ENCODE results near the gene ACSL1. TPM values are rescaled to one million over a fixed set of nuclear protein-coding genes. Genes with fewer than 3 reads are reported as not detected.

Gene ACSL1
- polyA plus RNA-seq, 4 donors: 48.6 to 75.1 (median 61.5) TPM

DNA sequence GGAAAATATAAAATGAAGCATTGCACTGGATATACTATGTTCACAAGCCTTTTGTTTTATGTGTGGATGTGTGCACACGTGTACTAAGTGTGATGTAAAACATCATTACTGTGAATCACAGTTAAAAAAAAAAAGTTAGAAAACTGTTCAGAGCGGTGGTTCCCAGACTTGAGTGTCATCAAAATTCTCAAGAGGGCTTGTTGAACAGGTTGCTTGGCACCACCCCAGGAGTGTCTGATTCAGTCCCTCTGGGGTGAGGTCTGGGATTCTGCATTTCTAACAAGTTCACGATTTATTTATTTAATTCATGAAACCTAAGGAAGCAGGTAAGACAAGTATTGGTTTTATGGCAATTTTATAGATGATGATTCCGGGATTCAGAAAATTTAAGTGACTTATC is 93.6 kb downstream of the ACSL1 start:
- no peak for DNase-seq (ENCODE audit: low read depth in 4 of 4, low spot score in 3 of 4)

GRCh38 chr4:184731056-184731455 is 94.7 kb downstream of the ACSL1 start:
- no peak for DNase-seq (ENCODE audit: low read depth in 4 of 4, low spot score in 3 of 4)

DNA sequence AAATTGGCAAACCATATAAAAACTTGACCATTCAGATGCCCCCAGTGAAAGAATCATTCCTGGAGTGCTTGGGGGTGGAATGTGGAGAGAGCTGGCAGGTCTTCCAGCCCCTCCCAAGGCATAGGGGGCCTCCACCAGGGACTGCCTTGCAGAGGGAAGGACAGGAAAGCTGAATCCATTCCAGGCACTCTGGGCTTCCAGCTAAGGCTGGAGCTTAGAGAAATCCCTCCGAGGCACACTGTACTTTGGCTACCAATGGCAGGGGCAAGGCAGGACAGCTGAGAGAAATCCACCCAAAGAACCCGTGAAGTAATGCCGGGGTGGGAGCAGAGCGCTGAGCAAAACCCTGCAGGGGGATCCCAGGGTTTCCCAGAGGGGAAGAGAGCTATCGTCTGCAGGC is 95.8 kb downstream of the ACSL1 start:
- DNase-seq (ENCODE audit: low read depth in 4 of 4, low spot score in 3 of 4): no peak

- no peak for DNase-seq (ENCODE audit: low read depth in 4 of 4, low spot score in 3 of 4)
Observed at GRCh38 chr4:184728858-184729257, 96.9 kb downstream of the ACSL1 start.

GRCh38 chr4:184727430-184727829 is 98.3 kb downstream of the ACSL1 start:
- no peak for DNase-seq (ENCODE audit: low read depth in 4 of 4, low spot score in 3 of 4)

- DNase-seq (ENCODE audit: low read depth in 4 of 4, low spot score in 3 of 4): no peak
Observed at GRCh38 chr4:184722798-184723197, 103.0 kb downstream of the ACSL1 start.

DNA sequence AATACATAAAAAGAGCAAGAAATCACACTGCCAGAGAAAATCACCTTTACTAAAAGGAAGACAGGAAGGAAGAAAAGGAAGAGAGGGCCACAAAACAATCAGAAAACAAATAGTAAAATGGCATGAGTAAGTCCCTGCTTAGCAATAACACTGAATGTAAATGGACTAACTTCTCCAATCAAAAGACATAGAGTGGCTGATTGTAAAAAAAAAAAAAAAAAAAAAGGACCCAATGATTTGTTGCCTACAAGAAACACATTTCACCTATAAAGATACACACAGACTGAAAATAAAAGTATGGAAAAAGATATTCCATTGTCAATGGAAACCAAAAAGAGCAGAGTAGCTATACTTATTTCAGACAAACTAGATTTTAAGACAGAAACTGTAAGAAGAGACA is 104.5 kb downstream of the ACSL1 start:
- no peak for DNase-seq (ENCODE audit: low read depth in 4 of 4, low spot score in 3 of 4)

- no peak for DNase-seq (ENCODE audit: low read depth in 4 of 4, low spot score in 3 of 4)
Observed at GRCh38 chr4:184719407-184719806, 106.4 kb downstream of the ACSL1 start.

- DNase-seq (ENCODE audit: low read depth in 4 of 4, low spot score in 3 of 4): no peak
Observed at GRCh38 chr4:184715526-184715925, 110.2 kb downstream of the ACSL1 start.

- DNase-seq (ENCODE audit: low read depth in 4 of 4, low spot score in 3 of 4): no peak
Observed at GRCh38 chr4:184713887-184714286, 111.9 kb downstream of the ACSL1 start.

GRCh38 chr4:184712322-184712721 is 113.4 kb downstream of the ACSL1 start:
- no peak for DNase-seq (ENCODE audit: low read depth in 4 of 4, low spot score in 3 of 4)

- DNase-seq (ENCODE audit: low read depth in 4 of 4, low spot score in 3 of 4): no peak
Observed at GRCh38 chr4:184706453-184706852, 119.3 kb downstream of the ACSL1 start.

DNA sequence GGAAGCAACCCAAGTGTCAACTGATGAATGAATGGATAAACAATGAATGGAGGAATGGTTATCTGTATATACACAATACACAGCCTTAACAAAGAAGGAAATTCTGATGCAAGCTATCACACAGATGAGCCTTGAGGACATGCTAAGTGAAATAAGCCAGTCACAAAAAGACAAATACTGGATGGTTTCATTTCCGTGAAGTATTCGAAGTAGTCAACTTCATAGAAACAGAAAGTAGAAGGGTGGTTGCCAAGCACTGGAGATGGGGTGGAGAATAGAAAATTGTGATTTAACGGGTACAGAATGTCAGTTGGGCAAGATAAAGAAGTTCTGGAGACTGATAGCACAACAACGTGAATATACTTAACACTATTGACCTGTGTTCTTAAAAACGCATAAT is 120.1 kb downstream of the ACSL1 start:
- DNase-seq (ENCODE audit: low read depth in 4 of 4, low spot score in 3 of 4): no peak

Other genes starting within 250 kb of the ACSL1 start
- 10 to 100 TPM; 30.5 to 41.5 (median 39.0) TPM for gene CASP3, start 176.5 kb downstream of the ACSL1 start, polyA plus RNA-seq (ENCODE audit: insufficient read length in 4 of 4)
- gene PRIMPOL, start 176.2 kb downstream of the ACSL1 start, polyA plus RNA-seq (ENCODE audit: insufficient read length in 4 of 4): 10 to 100 TPM; 27.3 to 36.4 (median 30.6) TPM
- 10 to 100 TPM; 31.3 to 49.5 (median 42.4) TPM for gene CENPU, start 91.9 kb downstream of the ACSL1 start, polyA plus RNA-seq (ENCODE audit: insufficient read length in 4 of 4)
- not detected for gene HELT, start 192.5 kb upstream of the ACSL1 start, polyA plus RNA-seq (ENCODE audit: insufficient read length in 4 of 4)

Data from right renal pelvis (tissue), 4 donors.